ENCODE measurements around the gene SPTBN5. TPM values are rescaled to one million over a fixed set of nuclear protein-coding genes. Genes with fewer than 3 reads are reported as not detected.

The SPTBN5 gene
- total RNA-seq, 6 experiments from 2014 or later = 0.16 to 0.34 (median 0.24) TPM

DNA sequence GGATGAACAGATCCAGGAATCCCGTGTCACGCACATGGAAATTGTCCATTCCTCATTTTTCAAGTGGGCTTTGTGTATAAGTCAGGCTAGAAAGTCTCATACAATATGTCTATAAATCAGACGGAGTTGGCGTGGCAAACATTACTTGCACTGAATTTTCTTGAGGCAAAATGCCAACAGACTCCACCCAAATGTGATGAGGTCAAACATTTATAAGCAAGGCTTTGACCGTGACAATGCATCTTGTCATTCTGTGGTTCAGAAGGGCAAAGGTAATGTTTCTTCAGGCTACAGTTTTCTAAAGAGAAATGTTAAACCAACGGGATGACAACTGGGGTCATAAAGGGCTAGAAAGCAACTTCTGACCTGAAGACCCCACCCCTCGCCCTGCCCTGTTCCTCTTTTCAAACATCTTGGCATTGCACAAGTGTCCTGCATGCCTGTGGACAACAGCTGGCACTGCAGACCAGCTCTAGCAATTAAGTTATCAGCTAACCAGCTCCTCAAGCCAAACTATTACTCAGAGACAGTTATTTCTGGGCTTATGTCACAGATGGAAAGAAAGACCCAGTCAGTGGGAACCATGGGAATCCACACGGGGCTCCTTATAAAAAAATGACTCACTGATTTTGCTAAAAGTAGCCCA lies 36.5 kb upstream of the SPTBN5 start:
- Mint-ChIP-seq H3K4me3 (peak overlapping the region; percentile 49), H3K36me3 (ENCODE audit: low read depth) (0 out of 2 replicates have a peak, but pooled peaks cover 7% of the 10 kb centered on the region), H3K27ac (peak overlapping the region; percentile 88), H3K27me3 (ENCODE audit: insufficient read depth) (no peaks in the 10 kb centered on the region; the same call in 1 of the 2 replicates), H3K4me1 (ENCODE audit: low read depth) (peaks cover 80% of the 10 kb centered on the region), H3K9me3 (no peaks in the 10 kb centered on the region)
- peak; percentile 97 for DNase-seq
- TF ChIP-seq, protein P1, sequence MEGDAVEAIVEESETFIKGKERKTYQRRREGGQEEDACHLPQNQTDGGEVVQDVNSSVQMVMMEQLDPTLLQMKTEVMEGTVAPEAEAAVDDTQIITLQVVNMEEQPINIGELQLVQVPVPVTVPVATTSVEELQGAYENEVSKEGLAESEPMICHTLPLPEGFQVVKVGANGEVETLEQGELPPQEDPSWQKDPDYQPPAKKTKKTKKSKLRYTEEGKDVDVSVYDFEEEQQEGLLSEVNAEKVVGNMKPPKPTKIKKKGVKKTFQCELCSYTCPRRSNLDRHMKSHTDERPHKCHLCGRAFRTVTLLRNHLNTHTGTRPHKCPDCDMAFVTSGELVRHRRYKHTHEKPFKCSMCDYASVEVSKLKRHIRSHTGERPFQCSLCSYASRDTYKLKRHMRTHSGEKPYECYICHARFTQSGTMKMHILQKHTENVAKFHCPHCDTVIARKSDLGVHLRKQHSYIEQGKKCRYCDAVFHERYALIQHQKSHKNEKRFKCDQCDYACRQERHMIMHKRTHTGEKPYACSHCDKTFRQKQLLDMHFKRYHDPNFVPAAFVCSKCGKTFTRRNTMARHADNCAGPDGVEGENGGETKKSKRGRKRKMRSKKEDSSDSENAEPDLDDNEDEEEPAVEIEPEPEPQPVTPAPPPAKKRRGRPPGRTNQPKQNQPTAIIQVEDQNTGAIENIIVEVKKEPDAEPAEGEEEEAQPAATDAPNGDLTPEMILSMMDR (IDR thresholded peaks at IDR 0.05) = peak; percentile 61

DNA sequence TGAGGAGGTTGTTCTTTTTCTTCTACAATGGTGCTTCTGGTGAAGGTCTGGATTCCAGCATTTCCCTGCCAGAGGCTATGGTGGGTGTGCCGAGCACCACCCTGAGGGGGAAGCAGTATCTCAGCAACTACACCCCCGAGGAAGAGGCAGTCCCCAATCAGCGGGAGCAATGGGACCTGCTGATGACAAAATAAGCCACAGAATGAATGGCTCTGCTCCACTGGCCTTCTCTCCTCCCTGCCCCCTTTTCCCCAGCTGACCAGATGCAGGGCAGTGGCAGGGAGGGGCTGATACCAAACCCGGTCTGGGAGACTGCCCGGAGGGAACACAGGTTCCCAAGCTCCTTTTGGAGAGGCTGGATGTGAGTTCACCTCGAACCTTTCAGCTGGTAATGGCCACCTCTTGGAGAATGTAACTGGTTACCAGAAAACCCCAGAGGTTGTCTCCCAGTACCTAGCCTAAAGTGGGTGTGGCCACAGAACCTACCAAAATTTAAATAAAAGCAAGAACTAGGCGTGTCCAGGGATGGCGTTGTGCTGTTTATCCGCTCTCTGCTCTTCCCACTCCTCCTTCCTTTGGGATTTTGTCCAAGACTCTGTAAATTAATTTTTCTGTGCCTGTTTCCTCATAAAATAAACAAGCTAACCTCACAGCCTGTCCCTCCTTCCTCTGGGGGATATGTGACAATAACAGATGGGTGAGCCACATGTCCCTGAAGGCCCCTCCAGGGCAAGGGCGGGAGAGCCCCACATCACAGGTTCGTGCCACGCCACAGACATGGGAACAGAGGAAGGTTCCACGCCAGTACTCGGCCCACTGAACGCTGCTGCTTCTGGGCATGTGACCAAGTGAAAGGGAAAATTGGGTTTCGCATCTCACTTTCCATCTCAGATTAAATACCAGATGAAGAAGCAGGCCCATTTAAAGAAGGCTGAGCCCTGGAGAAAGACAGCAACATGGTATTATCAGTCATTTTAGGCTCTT lies 35.1 kb upstream of the SPTBN5 start:
- Mint-ChIP-seq H3K4me1 (ENCODE audit: low read depth) (peaks cover 66% of the 10 kb centered on the region), H3K27ac (peak overlapping the region; percentile 88), H3K4me3 (no peak overlapping the region), H3K9me3 (no peaks in the 10 kb centered on the region), H3K27me3 (ENCODE audit: insufficient read depth) (no peaks in the 10 kb centered on the region), H3K36me3 (ENCODE audit: low read depth) (0 out of 2 replicates have a peak, but pooled peaks cover 7% of the 10 kb centered on the region)
- TF ChIP-seq, protein P1 (IDR thresholded peaks at IDR 0.05) = no peak
- no peak for DNase-seq

DNA sequence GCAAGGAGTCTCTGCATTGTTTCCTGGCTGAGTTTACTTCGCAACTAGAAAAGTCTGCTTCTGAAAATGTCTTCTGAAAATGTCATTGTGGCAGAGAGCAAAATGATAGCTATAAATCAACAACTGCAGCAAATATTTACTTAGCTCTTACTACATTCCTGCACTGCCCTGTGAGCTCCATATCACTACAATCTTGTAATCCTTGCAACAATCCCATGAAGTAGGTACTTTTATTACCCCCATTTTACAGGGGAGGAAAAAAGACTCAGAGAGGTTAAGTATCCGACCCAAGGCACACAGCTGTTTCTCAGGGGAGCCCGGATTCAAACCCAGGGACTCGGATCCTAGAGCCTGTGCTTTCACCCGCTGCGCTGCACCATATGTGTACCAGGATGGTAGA lies 34.2 kb upstream of the SPTBN5 start:
- DNase-seq = no peak
- Mint-ChIP-seq H3K27ac (no peak overlapping the region), H3K4me1 (ENCODE audit: low read depth) (peaks cover 57% of the 10 kb centered on the region), H3K36me3 (ENCODE audit: low read depth) (0 out of 2 replicates have a peak, but pooled peaks cover 14% of the 10 kb centered on the region), H3K9me3 (no peaks in the 10 kb centered on the region), H3K27me3 (ENCODE audit: insufficient read depth) (no peaks in the 10 kb centered on the region), H3K4me3 (no peak overlapping the region)
- TF ChIP-seq, protein P1 (IDR thresholded peaks at IDR 0.05) = no peak

DNA sequence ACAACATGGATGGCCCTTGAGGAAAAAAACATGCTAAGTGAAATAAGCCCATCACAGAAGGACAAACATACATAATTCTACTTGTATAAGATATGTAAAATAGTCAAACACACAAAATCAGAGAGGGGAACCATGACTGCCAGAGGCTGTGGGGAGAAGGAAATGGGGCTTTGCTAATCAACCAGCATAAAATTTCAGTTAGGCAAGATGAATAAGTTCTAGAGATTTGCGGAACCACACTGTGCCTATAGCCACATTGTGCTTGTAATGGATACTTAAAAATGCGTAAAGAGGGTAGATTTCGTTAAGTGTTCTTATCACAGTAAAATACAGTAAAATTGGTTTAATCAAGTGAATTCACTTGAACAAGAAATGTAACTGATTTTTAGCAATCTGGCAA lies 33.7 kb upstream of the SPTBN5 start:
- no peaks in the 10 kb centered on the region for H3K9me3 Mint-ChIP-seq
- H3K36me3 Mint-ChIP-seq (ENCODE audit: low read depth) = 0 out of 2 replicates have a peak, but pooled peaks cover 20% of the 10 kb centered on the region
- H3K27ac Mint-ChIP-seq = no peak overlapping the region
- TF ChIP-seq, protein P1 (IDR thresholded peaks at IDR 0.05) = no peak
- H3K27me3 Mint-ChIP-seq (ENCODE audit: insufficient read depth) = no peaks in the 10 kb centered on the region
- peaks cover 52% of the 10 kb centered on the region for H3K4me1 Mint-ChIP-seq (ENCODE audit: low read depth)
- no peak for DNase-seq
- no peak overlapping the region for H3K4me3 Mint-ChIP-seq

DNA sequence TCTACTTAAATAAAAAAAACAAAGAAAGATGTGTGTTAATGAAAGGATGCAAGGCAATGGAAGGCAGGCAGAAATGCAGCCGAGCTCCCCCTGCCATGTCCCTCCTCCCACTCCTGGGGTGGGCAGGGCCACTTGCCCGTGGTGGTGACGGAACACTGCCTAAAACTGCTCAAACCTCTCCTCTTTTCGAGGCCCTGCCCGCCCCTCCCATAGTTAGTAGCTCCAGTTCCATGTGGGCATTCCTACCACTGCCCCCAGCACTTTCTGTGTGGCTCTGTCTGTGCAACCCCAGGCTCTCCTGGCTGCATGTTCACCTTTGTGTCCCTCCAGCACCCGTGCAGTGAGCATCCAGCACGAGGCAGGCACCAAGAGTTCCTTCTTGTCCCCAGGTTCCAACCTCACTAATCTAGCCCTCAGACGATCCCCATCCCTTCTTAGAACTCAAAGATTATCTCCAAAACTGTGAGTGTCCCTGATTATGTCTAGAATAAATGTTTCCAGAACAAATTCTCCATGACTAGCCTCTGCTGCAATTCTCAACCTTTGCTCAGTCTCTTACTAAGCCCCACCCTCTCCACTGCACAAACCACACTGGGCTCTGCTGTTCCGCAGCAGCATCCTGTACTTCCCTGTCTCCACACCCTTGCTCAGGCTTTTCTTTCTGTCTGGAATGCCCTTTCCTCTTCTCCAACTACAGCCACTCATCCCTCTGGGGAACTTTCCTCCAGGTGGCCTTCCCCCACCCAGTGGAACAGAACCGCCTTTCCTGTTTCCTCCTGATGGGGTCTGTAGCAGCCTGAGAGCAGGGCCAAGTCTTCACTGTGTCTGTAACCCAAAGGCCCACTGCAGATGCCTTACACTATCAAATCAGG lies 32.6 kb upstream of the SPTBN5 start:
- Mint-ChIP-seq H3K9me3 (no peaks in the 10 kb centered on the region), H3K27me3 (ENCODE audit: insufficient read depth) (no peaks in the 10 kb centered on the region), H3K4me3 (no peak overlapping the region), H3K36me3 (ENCODE audit: low read depth) (0 out of 2 replicates have a peak, but pooled peaks cover 13% of the 10 kb centered on the region), H3K27ac (peak overlapping the region; percentile 30), H3K4me1 (ENCODE audit: low read depth) (peaks cover 52% of the 10 kb centered on the region)
- no peak for DNase-seq
- TF ChIP-seq, protein P1 (IDR thresholded peaks at IDR 0.05) = no peak
